Limb (tissue), 2 donors: ENCODE results near the gene MLLT10.
"Not testable (repeated sequence)": the region's sequence is repeated elsewhere in the genome, so short reads cannot be mapped to it uniquely, and the experiment has no call there.

Experiments
- DNase-seq, 2 donors: peaks; one replicate each; pipeline ENCODE4 v3.0.0-alpha.2; 2016; ENCODE audit errors: extremely low spot score in 2 of 2

Gene MLLT10

GRCh38 chr10:21579291-21579690 is 45.3 kb downstream of the MLLT10 start:
- DNase-seq, result no peak

- DNase-seq, result not testable (repeated sequence)
These were observed 47.4 kb downstream of the MLLT10 start for GRCh38 chr10:21581421-21581834.

- no peak for DNase-seq
These were observed 51.0 kb downstream of the MLLT10 start for GRCh38 chr10:21584834-21585530.

DNA sequence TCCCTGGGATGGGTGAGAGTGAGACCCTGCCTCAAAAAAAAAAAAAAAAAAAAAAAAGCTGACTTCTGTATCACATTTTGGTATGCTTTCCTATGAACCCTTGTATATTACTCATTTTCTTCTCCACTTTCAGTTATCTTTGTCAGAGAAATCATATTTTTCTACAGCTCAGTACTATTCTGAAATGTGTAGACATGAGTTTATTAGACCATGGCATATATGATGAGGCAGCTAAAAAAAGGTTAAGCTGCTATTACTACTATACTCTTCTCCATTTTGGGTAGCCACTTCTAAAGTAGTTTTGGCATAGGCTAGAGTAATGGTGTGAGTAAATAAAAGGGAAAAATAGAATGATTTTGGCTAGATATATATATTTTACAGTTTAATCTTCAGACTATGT is 53.4 kb downstream of the MLLT10 start:
- no peak for DNase-seq

DNA sequence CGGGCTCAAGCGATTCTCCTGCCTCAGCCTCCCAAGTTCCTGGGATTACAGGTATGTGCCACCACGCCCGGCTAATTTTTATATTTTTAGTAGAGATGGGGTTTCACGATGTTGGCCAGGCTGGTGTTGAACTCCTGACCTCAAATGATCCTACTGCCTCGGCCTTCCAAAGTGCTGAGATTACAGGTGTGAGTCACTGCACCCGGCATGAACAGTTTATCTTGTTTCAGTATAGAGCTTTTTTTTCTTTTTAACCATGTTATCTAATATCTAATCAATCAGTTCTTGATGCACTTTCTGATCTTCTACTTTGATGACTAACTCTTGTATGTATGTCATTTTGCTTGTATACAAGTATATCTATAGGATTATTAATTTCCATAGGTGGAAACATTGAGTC is 54.1 kb downstream of the MLLT10 start:
- DNase-seq, result not testable (repeated sequence)

- DNase-seq, result no peak
These were observed 60.0 kb downstream of the MLLT10 start for GRCh38 chr10:21593986-21594385.

GRCh38 chr10:21599582-21599981 is 65.5 kb downstream of the MLLT10 start:
- DNase-seq, result no peak

DNA sequence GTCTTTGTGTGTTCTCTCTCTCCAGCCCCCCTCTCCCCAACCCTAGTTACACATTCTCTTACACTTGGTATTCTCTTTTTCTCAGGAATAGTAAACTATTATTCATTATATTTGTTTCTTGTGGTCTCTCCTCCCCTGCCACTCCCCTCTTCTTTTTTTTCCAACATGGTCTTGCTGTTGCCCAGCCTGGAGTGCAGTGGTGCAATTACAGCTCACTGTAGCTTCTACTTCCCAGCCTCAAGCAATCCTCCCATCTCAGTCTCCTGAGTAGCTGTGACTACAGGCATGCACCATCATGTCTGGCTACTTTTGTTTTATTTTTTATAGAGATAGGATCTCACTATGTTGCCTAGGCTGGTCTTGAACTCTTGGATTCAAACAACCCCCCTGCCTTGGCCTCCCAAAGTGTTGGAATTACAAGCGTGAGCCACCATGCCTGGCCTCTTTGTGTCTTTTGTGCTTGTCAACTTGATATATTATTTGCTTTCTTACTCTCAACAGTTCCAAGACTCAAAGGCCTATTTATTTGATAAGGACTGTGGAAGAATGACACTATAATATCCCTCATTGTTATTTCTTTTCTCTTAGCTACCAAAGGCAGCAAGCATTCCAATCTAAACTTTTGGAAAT is 66.9 kb downstream of the MLLT10 start:
- DNase-seq, result no peak

DNA sequence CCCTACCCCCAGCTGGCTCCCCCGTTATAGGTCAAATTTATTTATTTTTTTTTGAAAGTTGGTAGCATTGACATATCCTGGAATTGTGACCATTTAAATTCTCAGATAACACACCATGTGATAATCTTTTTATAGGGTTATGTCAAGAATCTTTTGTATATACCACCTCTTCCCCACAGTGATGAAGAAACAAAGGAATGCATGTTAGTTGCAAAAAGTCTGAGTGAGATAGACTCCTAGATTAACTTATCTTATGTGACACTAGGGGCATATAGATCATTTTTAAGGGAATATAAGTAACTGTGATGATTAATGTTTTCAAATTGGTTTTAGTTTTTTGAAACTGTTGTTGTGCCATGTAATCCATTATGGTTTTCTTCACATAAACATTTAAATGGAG is 68.3 kb downstream of the MLLT10 start:
- DNase-seq, result no peak

- no peak for DNase-seq
These were observed 69.7 kb downstream of the MLLT10 start for GRCh38 chr10:21603721-21604120.

GRCh38 chr10:21604651-21605050 is 70.6 kb downstream of the MLLT10 start:
- DNase-seq, result no peak

GRCh38 chr10:21607907-21608306 is 73.9 kb downstream of the MLLT10 start:
- DNase-seq, result no peak

DNA sequence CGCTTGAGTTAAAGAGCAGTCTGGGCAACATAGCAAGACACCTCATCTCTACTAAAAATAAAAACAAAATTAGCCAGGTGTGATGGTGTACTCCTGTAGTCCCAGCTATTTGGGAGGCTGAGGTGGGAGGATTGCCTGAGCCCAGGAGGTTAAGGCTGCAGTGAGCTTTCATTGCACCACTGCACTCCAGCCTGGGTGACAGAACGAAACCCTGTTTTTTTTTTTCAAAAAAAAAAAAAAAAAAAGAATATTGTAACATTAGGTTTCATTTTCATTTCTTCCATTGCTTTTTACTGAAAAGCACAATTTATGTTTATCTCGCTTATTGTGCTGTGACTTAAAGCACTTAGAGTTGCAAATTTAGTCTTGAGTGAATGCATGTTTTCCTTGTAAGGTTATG is 80.0 kb downstream of the MLLT10 start:
- no peak for DNase-seq

- no peak for DNase-seq
These were observed 83.2 kb downstream of the MLLT10 start for GRCh38 chr10:21617267-21617666.

DNA sequence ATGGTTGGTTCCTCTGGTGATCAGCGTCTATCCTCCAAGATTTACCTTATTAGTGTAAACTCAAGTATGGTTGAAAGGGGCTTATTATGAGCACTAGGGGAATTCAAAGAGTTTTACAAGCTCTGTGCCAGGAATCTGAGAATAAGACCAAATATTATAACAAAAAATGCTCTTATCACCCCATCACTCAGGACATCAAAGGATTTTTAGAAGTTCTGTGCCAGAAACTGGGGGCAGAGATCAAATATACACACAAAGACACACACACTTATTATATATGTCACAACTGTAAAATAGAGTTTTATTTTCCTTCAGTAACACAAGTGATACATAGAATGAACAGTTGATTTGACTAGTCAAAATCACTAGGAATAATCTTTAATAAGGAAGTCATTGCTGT is 89.3 kb downstream of the MLLT10 start:
- no peak for DNase-seq

DNA sequence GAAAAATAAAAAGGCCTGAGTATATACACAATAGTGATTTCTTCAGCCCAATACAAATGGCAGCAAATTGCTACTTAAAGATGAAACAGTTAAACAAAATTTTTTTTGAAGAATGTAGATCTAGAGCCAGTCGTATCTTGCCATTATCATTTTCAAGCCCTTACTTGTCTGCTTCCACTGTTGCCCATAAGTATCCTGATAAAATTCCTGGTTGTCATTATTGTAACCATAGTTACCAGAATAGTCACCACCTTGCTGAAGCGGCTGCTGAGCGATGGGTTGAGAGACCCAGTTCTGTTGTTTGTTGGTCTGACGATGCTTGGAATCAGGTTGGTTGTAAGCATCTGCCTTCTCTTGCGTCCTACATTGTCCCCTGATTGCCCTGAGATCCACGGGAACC is 90.4 kb downstream of the MLLT10 start:
- not testable (repeated sequence) for DNase-seq

DNA sequence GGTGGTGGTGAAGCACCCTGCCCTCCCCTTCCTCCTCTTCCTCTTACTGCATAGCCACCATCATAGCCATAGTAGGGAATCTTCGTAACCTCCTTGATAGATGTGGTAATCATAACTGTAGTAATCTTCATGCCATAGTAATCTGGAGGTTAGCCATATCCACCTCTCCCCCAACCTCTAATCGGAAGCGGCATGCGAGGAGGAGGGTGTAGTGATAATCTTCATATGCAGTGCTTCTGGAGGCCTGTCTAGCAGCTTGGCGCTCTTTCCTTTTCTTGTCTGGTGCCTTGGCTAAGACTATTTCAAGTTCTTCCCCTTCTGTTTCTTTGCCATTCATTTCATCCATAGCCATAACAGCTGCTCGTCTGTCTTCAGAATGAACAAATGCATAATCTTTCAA is 90.9 kb downstream of the MLLT10 start:
- DNase-seq, result no peak

DNA sequence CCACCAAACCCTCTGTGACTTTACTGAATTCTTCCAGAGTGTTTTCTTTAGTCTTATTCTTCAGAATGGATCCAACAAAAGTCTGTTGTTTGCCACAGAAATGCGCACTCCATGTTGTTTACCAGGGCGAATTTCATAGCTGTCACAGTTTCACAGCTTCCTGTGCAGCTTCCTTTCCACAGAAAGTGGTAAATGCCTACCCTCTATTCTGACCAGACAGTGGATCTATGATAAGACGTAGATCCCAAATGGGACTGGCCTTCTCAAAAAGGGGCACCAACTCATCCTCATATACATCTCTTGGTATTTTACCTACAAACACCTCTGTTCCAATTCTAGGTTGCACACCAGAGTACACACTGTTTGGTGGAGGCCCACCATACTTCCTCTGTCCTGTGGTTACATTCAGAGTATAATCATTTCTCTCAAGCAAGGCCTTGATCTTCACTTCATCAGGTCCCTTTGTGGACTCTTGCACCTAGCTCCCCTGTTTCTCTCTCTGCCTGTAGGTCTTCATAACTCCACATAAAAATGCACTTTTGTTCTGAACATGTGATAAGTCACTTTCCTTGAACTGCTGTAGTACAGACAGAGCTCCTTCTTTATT is 91.7 kb downstream of the MLLT10 start:
- no peak for DNase-seq

DNA sequence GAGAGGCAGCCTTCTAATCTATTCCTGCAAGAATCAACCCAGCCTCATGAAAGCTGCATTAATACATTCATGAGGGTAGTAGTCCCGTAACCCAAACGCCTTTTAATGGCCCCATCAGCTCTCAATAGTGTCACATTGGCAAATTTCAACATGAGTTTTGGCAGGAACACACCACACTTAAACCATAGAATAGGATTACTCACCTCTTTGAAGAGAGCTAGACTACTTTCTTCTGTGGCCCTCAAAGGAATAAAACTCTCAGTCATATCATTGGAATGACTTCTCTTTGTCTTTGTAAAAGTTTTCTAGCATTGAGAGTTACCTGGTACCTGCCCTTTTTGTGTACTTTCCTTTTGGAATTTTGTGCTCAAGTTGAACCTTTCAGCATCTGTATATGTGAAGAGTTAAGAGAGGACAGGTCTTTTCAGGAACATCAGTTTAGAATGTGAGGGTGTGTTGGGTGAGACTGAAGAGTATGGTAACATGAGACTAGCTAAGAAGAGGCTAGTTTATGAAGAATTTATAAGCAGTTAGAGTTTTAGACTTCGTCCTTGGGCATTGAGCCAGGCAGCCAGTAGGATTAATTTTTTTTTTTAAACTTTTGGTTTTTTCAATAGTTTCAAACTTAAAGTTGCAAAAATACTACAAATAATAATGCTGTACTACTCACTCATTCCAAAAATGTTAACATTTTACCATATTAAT is 92.6 kb downstream of the MLLT10 start:
- no peak for DNase-seq

GRCh38 chr10:21627331-21627730 is 93.3 kb downstream of the MLLT10 start:
- no peak for DNase-seq

- no peak for DNase-seq
These were observed 94.0 kb downstream of the MLLT10 start for GRCh38 chr10:21628023-21628422.

DNA sequence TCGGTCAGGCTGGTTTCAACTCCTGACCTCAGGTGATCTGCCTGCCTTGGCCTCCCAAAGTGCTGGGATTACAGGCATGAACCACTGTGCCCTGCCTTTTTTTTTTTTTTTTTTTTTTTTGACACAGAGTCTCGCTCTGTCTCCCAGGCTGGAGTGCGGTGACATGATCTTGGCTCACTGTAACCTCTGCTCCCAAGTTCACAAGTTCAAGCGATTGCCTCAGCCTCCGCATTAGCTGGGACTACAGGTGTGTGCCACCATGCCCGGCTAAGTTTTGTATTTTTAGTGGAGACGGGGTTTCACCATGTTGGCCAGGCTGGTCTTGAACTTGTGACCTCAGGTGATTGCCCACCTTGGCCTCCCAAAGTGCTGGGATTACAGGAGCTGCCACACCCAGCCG is 94.6 kb downstream of the MLLT10 start:
- not testable (repeated sequence) for DNase-seq
